OCI-LY7 (cell line): ENCODE data around the gene COL15A1. TPM values are rescaled to one million over a fixed set of nuclear protein-coding genes. Genes with fewer than 3 reads are reported as not detected.

ENCODE experiments used
- BruUV-seq: library from RNA; stranded (reverse); fragments of 400-500 nt; replicated peaks from 2 replicates; lab custom pipeline; 2021; lab: Mats Ljungman, UMichigan
- CTCF ChIA-PET: fragments of 300-600 bp; sonication (Branson Sonifier 250); formaldehyde crosslinking; loops from one replicate; lab custom pipeline; 2022; ENCODE audit warnings: antibody characterized with exemption; ENCODE audit not compliant: unreplicated experiment; lab: Charles Lee
- POLR2A ChIA-PET: fragments of 300-600 bp; sonication (Branson Sonifier 250); formaldehyde crosslinking; loops from one replicate; lab custom pipeline; 2022; ENCODE audit warnings: antibody characterized with exemption; lab: Charles Lee
- DNase-seq: peaks from one replicate; pipeline ENCODE4 v3.0.0-alpha.2; 2015; ENCODE audit warnings: low spot score
- H2AFZ ChIP-seq: fragments of 200-600 bp; sonication (generic), shearing (Covaris generic); 2 replicates; pipeline ENCODE4 v1.6.1; 2014; ENCODE audit warnings: mild to moderate bottlenecking, antibody characterized with exemption, low read length, moderate library complexity
- H3K27ac ChIP-seq: fragments of 200-600 bp; sonication (generic); 2 replicates; pipeline ENCODE4 v1.5.1; 2014; ENCODE audit warnings: mixed run types, low read depth, mild to moderate bottlenecking, moderate library complexity, low read length, inconsistent platforms; ENCODE audit not compliant: poor library complexity, severe bottlenecking
- H3K36me3 ChIP-seq: fragments of 200-600 bp; sonication (generic); 2 replicates; pipeline ENCODE4 v1.6.1; 2014; ENCODE audit warnings: mild to moderate bottlenecking, antibody characterized with exemption, low read length, moderate library complexity, mixed read lengths; ENCODE audit not compliant: insufficient read depth
- H3K4me1 ChIP-seq: fragments of 200-600 bp; sonication (generic); 2 replicates; pipeline ENCODE4 v1.5.1; 2014; ENCODE audit warnings: mild to moderate bottlenecking, low read length; ENCODE audit not compliant: insufficient read depth, poor library complexity, severe bottlenecking
- H3K4me2 ChIP-seq: fragments of 200-600 bp; sonication (generic); 2 replicates; pipeline ENCODE4 v1.6.1; 2014; ENCODE audit warnings: mild to moderate bottlenecking, low read length
- H3K4me3 ChIP-seq: fragments of 200-600 bp; sonication (generic); 2 replicates; pipeline ENCODE4 v1.5.1; 2014; ENCODE audit warnings: mild to moderate bottlenecking, low read depth, low read length; ENCODE audit not compliant: poor library complexity, severe bottlenecking
- H3K79me2 ChIP-seq: fragments of 200-600 bp; sonication (generic); 2 replicates; pipeline ENCODE4 v1.6.1; 2016; ENCODE audit warnings: low read depth, mild to moderate bottlenecking, low read length, moderate library complexity, mixed read lengths; ENCODE audit not compliant: insufficient read depth
- H3K9me2 ChIP-seq: fragments of 200-600 bp; sonication (generic); 2 replicates; pipeline ENCODE4 v1.6.1; 2016; ENCODE audit warnings: mild to moderate bottlenecking, low read length, mixed read lengths; ENCODE audit not compliant: insufficient read depth
- H3K9me3 ChIP-seq: fragments of 200-600 bp; sonication (generic); 2 replicates; pipeline ENCODE4 v1.6.1; 2014; ENCODE audit warnings: mild to moderate bottlenecking, mixed run types, low read length, mixed read lengths
- H4K20me1 ChIP-seq: fragments of 200-600 bp; sonication (generic); 2 replicates; pipeline ENCODE4 v1.6.1; 2014; ENCODE audit warnings: mild to moderate bottlenecking, antibody characterized with exemption, low read length, moderate library complexity, mixed read lengths; ENCODE audit not compliant: insufficient read depth
- CTCF ChIP-seq: fragments of 200-600 bp; sonication (generic); conservative IDR thresholded peaks from 2 replicates; pipeline ENCODE4 v1.5.1; 2014; ENCODE audit warnings: mild to moderate bottlenecking, antibody characterized with exemption, low read length, moderate library complexity, mixed read lengths
- EZH2phosphoT487 ChIP-seq: fragments of 200-600 bp; sonication (generic); IDR thresholded peaks from 2 replicates; pipeline ENCODE4 v1.6.1; 2018; ENCODE audit warnings: low read depth, borderline replicate concordance, mild to moderate bottlenecking, mixed run types, antibody characterized with exemption, low read length, moderate library complexity, mixed read lengths
- intact Hi-C: fragments of 100-400 bp; cut with micrococcal nuclease; formaldehyde crosslinking; loops from one replicate; pipeline ENCODE4 v1.10.0; 2022; ENCODE audit not compliant: unreplicated experiment
- total RNA-seq, 2 experiments: library from RNA; depleted of rRNA in 1 of 2; stranded (reverse); fragments of >200 nt in 1 of 2; shearing (Covaris generic) in 1 of 2; gene quantifications; 2 replicates each; pipeline ENCODE4 v1.2.3, GENCODE V29; 2014 to 2022

COL15A1 gene
- total RNA-seq, 2 experiments from 2014 or later, result not detected

- Histone ChIP-seq H3K4me3 (no peak overlapping the region), H3K9me2 (no peaks in the 10 kb centered on the region), H3K79me2 (no peaks in the 10 kb centered on the region), H2AFZ (no peak overlapping the region), H3K4me2 (no peak overlapping the region), H3K4me1 (peaks cover 6% of the 10 kb centered on the region), H3K9me3 (no peaks in the 10 kb centered on the region), H4K20me1 (no peaks in the 10 kb centered on the region), H3K36me3 (no peaks in the 10 kb centered on the region), H3K27ac (no peak overlapping the region)
- CTCF ChIA-PET, result no interaction called here
- no TSS peak for BruUV-seq
- POLR2A ChIA-PET, result no interaction called here
- no peak for TF ChIP-seq CTCF
- no peak for TF ChIP-seq EZH2phosphoT487
- DNase-seq, result no peak
- intact Hi-C loops, result no loop called here
Measured at GRCh38 chr9:99040911-99041582, 97.3 kb downstream of the COL15A1 start.

- CTCF ChIA-PET, result no interaction called here
Measured at GRCh38 chr9:99041618-99042017, 97.9 kb downstream of the COL15A1 start.

More at GRCh38 chr9:99041618-99042017, 97.9 kb downstream of the COL15A1 start:
- Histone ChIP-seq H3K9me2 (no peaks in the 10 kb centered on the region), H3K9me3 (no peaks in the 10 kb centered on the region), H3K4me2 (no peak overlapping the region), H3K36me3 (no peaks in the 10 kb centered on the region), H3K4me1 (peaks cover 6% of the 10 kb centered on the region), H3K79me2 (no peaks in the 10 kb centered on the region), H4K20me1 (no peaks in the 10 kb centered on the region), H2AFZ (no peak overlapping the region), H3K4me3 (no peak overlapping the region), H3K27ac (no peak overlapping the region)
- no TSS peak for BruUV-seq
- no peak for DNase-seq
- TF ChIP-seq EZH2phosphoT487, result no peak
- no peak for TF ChIP-seq CTCF
- POLR2A ChIA-PET, result interaction anchor here (0.8 to 1.0 kb wide), 2 partner anchors 10 to 17 kb away, joined by 3 read pairs; no protein-coding TSS in a partner anchor
- intact Hi-C loops, result no loop called here
